ENCODE data around the gene AGRN.

Gene AGRN

GRCh38 chr1:1038694-1039093 lies 18.8 kb downstream of the AGRN start:
- peak; percentile 80 to 90 (median 84) for DNase-seq

DNA sequence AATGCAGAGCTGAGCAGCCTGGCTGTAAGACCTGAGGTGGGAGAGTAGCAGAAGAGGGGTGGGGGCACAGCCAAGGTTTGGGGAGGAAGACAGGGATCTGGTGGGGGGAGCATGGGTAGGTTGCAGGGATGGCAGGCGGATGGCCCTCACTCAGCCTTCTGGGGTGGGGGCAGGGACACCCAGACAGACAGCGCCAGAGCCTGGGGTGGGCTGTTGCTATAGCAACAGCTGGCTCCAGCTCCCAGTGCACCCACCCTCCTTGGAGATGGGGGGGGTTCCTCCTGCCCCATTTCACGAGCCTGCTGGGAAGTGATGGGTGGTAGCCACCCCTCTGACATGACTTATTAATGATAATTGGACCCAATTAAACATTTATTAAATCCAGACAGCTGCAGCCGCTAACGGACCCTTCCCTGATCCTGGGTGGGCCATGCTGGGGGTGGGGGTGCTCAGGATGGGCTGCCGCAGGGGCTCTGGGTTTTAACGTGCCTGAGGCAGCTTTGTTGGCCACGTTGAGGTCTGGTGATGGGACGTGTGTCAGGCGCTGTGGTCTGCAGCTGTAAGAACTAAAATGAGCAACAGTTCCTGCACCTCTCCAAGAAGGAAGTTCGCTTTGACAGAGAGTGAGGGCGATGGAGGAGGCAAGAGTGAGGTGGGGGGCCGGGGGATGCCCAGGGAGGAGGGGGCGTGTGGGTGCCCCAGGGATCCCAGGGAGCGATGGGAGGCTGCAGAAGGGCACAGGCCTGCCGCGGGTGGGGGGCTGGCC lies 19.4 kb downstream of the AGRN start:
- peak; percentile 52 to 72 (median 66) for DNase-seq

GRCh38 chr1:1040004-1040991 lies 20.4 kb downstream of the AGRN start:
- DNase-seq = peak; percentile 61 to 88 (median 76)

GRCh38 chr1:1041092-1041523 lies 21.2 kb downstream of the AGRN start:
- no peak for DNase-seq

DNA sequence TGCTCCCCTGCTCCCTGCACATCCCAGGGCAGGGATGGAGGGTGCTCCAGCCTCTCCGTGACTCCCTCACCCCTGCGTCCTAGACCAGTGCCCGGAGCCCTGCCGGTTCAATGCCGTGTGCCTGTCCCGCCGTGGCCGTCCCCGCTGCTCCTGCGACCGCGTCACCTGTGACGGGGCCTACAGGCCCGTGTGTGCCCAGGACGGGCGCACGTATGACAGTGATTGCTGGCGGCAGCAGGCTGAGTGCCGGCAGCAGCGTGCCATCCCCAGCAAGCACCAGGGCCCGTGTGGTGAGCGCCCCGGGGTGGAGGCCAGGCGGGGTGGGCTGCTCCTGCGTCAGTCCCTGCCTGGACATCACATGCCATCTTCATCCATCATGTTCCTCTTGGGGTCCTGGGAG lies 22.0 kb downstream of the AGRN start:
- no peak for DNase-seq

GRCh38 chr1:1042835-1043234 lies 22.9 kb downstream of the AGRN start:
- DNase-seq = no peak

DNA sequence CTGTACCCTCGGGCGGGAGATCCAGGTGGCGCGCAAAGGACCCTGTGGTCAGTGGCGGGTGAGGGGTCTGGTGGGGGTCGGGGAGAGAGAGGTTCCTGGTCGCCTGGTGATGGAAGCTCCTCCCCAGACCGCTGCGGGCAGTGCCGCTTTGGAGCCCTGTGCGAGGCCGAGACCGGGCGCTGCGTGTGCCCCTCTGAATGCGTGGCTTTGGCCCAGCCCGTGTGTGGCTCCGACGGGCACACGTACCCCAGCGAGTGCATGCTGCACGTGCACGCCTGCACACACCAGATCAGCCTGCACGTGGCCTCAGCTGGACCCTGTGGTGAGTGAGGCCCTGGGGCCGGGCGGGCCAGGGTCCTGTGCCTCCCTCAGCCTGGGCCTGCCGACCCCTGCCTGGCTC lies 23.5 kb downstream of the AGRN start:
- no peak for DNase-seq

DNA sequence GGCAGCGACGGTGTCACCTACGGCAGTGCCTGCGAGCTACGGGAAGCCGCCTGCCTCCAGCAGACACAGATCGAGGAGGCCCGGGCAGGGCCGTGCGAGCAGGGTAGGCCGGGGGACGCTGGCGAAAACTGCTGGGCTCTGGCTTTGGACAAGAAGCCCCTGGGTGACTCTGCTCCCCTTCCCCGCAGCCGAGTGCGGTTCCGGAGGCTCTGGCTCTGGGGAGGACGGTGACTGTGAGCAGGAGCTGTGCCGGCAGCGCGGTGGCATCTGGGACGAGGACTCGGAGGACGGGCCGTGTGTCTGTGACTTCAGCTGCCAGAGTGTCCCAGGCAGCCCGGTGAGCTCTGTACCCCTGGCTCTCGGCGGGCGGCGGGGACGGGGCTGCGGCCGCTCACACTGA lies 24.0 kb downstream of the AGRN start:
- DNase-seq = no peak

- DNase-seq = no peak
Measured at GRCh38 chr1:1044455-1045078, 24.6 kb downstream of the AGRN start.

DNA sequence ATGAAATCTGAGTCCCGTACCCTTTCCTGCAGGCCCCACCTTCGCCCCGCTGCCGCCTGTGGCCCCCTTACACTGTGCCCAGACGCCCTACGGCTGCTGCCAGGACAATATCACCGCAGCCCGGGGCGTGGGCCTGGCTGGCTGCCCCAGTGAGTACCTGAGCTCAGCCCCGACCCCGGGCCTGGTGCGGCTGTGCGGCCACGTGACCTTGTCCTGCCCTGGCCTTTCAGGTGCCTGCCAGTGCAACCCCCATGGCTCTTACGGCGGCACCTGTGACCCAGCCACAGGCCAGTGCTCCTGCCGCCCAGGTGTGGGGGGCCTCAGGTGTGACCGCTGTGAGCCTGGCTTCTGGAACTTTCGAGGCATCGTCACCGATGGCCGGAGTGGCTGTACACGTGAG lies 25.2 kb downstream of the AGRN start:
- no peak for DNase-seq

DNA sequence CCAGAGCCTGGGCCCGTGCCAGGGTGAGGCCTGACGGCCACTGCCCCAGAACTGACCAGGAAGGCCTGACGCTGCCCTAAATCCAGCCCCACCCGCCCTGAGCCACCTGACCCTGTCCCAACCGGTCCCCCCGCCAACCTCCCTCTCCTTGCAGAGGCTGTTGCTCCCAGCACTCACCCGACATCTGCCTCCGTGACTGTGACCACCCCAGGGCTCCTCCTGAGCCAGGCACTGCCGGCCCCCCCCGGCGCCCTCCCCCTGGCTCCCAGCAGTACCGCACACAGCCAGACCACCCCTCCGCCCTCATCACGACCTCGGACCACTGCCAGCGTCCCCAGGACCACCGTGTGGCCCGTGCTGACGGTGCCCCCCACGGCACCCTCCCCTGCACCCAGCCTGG lies 26.3 kb downstream of the AGRN start:
- no peak for DNase-seq

- DNase-seq = no peak
Measured at GRCh38 chr1:1046767-1047166, 26.8 kb downstream of the AGRN start.

DNA sequence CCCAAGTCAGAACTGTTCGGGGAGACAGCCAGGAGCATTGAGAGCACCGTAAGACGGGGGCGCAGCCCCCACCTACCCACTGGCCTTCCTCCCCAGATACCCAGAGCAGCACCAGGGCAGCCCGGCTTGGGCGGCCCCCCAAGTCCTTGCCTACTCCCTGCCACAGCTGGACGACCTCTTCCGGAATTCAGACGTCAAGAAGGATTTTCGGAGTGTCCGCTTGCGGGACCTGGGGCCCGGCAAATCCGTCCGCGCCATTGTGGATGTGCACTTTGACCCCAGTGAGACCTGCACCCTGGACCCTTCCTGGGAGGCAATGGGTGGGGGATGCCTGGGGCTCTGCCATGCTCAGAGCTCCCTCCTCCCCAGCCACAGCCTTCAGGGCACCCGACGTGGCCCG lies 27.5 kb downstream of the AGRN start:
- DNase-seq = no peak

GRCh38 chr1:1047963-1048362 lies 28.0 kb downstream of the AGRN start:
- DNase-seq = no peak

DNA sequence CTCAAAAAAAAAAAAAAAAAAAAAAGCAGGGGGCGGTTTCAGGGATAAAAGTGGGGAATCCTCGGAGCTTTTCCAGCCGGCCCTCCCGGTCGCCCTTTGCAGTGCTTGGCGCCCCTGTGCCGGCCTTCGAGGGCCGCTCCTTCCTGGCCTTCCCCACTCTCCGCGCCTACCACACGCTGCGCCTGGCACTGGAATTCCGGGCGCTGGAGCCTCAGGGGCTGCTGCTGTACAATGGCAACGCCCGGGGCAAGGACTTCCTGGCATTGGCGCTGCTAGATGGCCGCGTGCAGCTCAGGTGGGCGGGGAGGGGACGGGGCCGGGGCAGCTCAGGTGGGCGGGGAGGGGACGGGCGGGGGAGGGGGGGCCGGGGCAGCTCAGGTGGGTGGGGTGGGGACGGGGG lies 28.8 kb downstream of the AGRN start:
- no peak for DNase-seq

DNA sequence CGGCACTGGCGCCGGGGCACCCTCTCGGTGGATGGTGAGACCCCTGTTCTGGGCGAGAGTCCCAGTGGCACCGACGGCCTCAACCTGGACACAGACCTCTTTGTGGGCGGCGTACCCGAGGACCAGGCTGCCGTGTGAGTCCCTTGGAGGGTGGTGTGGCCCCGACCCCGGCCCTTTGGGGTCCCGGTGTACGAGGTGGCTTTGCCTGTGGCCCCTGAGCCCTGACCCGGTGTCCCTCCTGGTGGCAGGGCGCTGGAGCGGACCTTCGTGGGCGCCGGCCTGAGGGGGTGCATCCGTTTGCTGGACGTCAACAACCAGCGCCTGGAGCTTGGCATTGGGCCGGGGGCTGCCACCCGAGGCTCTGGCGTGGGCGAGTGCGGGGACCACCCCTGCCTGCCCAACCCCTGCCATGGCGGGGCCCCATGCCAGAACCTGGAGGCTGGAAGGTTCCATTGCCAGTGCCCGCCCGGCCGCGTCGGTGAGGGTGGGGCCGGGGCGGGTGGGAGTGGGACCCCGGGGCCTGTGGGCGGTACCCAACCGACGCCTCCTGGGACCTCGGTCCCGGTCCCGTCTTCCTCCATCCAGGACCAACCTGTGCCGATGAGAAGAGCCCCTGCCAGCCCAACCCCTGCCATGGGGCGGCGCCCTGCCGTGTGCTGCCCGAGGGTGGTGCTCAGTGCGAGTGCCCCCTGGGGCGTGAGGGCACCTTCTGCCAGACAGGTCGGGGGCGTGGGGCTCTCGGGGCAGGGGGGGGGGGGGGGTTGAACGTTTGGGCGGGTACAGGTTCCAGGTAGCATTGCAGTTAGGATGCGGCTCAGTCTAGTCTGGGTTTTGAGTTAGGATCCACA lies 29.6 kb downstream of the AGRN start:
- no peak for DNase-seq

DNA sequence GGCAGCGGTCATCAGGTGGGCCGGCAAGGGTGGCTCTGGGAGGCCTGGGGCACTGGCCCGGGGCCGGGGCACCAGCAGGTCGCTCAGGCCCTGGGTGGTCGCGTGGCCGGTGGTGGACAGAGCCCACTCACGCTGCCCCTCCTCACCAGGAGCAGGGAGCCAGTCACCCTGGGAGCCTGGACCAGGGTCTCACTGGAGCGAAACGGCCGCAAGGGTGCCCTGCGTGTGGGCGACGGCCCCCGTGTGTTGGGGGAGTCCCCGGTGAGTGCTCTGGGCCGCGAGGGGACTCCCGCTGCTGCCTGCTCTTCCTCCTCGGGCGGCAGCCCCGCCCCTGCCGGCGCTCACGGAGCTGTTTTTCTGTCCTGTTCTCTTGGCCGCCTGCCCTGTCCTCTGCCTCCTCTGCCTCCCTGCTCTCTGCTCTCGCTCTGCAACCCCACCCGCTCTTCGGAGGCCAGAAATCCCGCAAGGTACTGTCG lies 30.7 kb downstream of the AGRN start:
- DNase-seq = no peak

DNA sequence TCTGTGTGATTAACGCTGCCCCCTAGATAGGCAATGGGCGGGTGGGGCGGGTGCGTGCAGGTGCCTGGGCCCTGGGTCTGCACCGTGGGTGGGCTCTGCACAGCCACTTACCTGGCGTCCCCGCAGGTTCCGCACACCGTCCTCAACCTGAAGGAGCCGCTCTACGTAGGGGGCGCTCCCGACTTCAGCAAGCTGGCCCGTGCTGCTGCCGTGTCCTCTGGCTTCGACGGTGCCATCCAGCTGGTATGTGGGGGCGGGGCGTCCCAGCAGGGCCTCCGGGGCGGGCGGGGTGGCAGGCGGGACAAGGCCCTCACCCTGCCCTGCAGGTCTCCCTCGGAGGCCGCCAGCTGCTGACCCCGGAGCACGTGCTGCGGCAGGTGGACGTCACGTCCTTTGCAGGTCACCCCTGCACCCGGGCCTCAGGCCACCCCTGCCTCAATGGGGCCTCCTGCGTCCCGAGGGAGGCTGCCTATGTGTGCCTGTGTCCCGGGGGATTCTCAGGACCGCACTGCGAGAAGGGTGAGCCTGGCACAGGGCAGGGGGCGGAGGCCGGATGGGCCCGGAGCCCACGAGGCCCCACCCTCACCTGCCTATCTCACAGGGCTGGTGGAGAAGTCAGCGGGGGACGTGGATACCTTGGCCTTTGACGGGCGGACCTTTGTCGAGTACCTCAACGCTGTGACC lies 31.3 kb downstream of the AGRN start:
- DNase-seq = no peak

DNA sequence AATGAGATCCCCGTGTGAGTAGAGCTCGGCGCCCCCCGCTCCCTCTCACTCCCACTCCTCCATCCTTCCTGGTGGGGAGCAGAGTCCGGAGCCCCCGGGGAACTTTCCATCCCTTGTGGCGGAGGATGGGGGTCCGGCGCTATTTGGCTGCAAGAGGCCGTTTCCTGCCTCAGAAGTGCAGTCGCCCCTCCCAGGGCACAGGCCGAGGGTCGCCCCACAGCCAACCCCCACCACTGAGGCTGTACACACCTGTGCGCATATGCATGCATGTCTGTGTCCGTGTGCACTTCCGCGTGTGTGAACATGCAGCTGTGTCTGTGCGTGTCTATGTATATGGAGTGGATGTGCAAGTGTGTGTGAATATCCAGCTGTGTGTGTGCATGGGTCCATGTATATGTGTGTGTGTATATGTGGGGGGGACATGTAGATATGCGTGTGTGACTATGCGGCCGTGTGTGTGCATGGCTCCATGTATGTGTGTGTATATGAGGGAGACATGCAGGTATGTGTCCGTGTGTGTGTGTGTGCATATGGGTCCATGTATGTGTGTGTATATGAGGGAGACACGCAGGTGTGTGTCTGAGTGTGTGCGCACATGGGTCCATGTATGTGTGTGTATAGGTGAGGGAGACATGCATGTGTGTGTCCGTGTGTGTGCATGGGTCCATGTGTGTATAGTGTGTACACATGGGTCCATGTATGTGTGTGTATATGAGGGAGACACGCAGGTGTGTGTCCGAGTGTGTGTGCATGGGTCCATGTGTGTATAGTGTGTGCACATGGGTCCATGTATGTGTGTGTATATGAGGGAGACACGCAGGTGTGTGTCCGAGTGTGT lies 32.3 kb downstream of the AGRN start:
- DNase-seq = no peak

DNA sequence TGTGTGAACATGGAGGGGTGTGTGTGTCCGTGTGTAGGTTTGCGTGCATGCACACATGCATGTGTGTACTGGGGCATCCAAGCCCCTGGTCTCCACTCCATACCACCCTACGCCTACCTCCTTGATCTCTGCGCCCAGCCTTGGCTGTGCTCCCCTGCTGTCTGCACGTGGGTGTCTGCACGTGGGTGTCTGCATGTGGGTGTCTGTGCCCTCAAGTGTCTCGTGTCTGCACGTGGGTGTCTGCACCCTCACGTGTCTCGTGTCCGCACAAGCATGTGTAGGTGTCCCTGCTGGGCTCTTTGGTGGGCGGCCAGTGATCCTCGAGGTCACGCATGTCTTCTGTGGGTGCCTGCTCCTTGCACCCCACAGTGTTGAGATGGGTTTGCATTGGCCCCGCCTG lies 33.1 kb downstream of the AGRN start:
- DNase-seq = no peak

GRCh38 chr1:1053682-1054081 lies 33.8 kb downstream of the AGRN start:
- no peak for DNase-seq

All from suppressor macrophage (primary cell).